ENCODE results near the gene ARHGAP12.
"Not testable (repeated sequence)": the region's sequence is repeated elsewhere in the genome, so short reads cannot be mapped to it uniquely, and the experiment has no call there.

ARHGAP12 gene

GRCh38 chr10:31923389-31923788 lies 5.2 kb downstream of the ARHGAP12 start:
- DNase-seq (ENCODE audit: low spot score): no peak

- no peak for DNase-seq (ENCODE audit: low spot score)
These were observed 7.6 kb downstream of the ARHGAP12 start for GRCh38 chr10:31921031-31921430.

GRCh38 chr10:31920538-31920937 lies 8.1 kb downstream of the ARHGAP12 start:
- DNase-seq (ENCODE audit: low spot score): no peak

- DNase-seq (ENCODE audit: low spot score): no peak
These were observed 9.8 kb downstream of the ARHGAP12 start for GRCh38 chr10:31918671-31919409.

DNA sequence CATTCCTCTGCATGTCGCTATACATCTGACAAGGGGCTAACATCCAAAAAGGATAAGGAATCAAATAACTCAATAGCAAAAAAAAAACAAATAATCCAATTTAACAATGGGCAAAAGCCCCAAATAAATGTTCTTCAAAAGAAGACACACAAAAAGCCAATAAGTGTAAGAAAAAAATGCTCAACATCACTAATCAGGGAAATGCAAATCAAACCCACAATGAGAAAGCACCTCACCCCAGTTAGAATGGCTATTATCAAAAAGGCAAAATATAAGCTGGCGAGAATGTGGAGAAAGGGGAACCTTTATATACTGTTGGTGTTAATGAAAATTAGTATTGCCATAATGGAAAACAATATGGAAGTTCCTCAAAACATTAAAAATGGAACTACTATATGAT lies 14.3 kb downstream of the ARHGAP12 start:
- DNase-seq (ENCODE audit: low spot score): no peak

- DNase-seq (ENCODE audit: low spot score): no peak
These were observed 15.5 kb downstream of the ARHGAP12 start for GRCh38 chr10:31912898-31913850.

GRCh38 chr10:31912289-31912688 lies 16.3 kb downstream of the ARHGAP12 start:
- no peak for DNase-seq (ENCODE audit: low spot score)

DNA sequence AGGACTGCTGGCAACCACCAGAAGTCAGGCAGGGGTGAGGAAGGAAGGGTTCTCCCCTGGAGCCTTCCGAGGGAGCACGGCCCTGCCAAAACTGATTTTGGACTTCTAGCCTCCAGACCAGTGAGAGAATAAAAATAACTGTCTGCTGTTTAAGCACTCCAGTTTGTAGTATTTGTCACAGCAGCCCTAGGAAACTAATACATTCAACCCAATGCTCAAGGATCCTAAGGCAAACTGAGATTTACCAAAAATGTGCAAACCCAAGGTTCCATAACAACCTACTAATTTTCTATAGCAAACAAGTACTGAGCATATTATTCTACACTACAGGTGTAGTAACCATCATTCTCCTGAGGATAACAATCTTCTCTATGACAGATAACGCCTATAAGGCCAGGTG lies 18.6 kb downstream of the ARHGAP12 start:
- no peak for DNase-seq (ENCODE audit: low spot score)

- DNase-seq (ENCODE audit: low spot score): no peak
These were observed 20.5 kb downstream of the ARHGAP12 start for GRCh38 chr10:31908157-31908556.

GRCh38 chr10:31906039-31906438 lies 22.6 kb downstream of the ARHGAP12 start:
- no peak for DNase-seq (ENCODE audit: low spot score)

DNA sequence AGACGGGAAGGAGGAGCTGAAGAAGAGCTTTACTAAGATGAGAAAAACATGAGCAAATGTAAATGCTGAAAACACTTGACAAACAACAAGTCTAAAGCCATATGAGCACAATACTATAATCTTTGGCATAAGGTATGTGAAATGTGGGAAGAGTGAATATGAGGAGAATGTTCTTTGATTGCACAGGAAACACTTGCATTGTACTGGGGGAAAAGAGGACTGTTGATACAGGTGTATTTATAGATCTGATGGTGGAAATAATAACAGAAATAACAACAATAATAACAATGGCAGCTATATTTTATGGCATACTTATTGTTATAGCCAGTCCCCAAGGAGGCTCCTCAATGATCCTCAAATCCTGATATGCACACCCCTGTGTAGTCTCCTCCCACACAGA lies 23.0 kb downstream of the ARHGAP12 start:
- DNase-seq (ENCODE audit: low spot score): no peak

- DNase-seq (ENCODE audit: low spot score): no peak
These were observed 26.0 kb downstream of the ARHGAP12 start for GRCh38 chr10:31902625-31903024.

- DNase-seq (ENCODE audit: low spot score): no peak
These were observed 31.1 kb downstream of the ARHGAP12 start for GRCh38 chr10:31897506-31897905.

DNA sequence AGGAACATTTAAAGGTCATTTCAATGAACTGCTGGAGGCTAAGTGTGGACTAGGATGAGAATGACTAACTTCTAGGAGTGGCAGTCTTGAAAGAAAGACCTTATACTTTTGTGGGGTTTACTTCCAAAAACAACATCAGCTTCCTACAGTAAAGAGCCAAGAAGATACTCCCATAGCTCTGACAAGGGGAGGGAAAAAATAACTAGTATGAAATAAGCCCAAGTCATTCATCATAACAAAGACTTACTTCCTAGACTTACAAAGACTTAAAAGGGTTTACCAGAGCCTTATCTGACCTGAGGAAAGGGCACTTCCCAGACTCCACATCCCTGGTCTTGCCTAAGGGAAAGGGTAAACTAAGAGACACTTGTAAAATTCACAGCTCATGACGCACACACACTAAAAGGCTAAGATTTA lies 31.7 kb downstream of the ARHGAP12 start:
- DNase-seq (ENCODE audit: low spot score): no peak

- not testable (repeated sequence) for DNase-seq (ENCODE audit: low spot score)
These were observed 32.9 kb downstream of the ARHGAP12 start for GRCh38 chr10:31895722-31896121.

- no peak for DNase-seq (ENCODE audit: low spot score)
These were observed 40.2 kb downstream of the ARHGAP12 start for GRCh38 chr10:31888442-31888841.

GRCh38 chr10:31887850-31888249 lies 40.8 kb downstream of the ARHGAP12 start:
- no peak for DNase-seq (ENCODE audit: low spot score)

DNA sequence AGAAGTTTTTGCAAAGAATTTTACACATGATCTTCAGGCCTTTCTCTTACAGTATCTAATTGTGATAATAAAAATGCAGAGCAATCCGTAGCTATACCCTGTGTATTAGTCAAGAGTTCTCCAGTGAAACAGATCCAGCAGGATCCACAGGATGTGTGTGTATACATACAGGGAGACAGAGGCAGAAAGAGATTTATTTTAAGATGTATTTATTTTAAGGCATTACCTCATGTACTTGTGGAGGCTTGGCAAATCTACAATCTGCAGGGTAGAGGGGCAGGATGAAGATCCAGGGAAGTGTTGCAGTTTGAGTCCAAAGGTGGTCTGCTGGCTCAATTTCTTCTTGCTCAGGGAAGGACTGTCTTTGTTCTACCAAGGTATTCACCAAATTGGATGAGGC lies 41.7 kb downstream of the ARHGAP12 start:
- DNase-seq (ENCODE audit: low spot score): no peak

DNA sequence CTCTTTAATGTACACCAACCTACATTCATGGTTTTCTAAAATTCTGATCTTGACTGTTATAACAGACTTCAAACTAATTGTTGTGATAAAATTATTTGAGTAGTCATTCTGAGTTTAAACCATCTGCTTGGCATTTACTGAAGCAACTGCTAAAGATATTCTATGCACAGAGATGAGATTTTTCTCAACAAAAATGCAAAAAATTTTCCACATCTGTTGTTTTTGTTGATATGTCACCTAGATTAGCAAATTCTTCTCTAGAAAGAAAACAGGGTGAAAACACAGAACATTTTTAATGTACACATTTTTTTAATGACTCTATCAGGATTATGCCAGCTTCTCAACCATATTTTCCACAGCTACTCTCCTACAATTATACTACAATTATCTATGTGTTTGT lies 42.7 kb downstream of the ARHGAP12 start:
- no peak for DNase-seq (ENCODE audit: low spot score)

- no peak for DNase-seq (ENCODE audit: low spot score)
These were observed 44.2 kb downstream of the ARHGAP12 start for GRCh38 chr10:31884386-31884785.

GRCh38 chr10:31883397-31883796 lies 45.2 kb downstream of the ARHGAP12 start:
- no peak for DNase-seq (ENCODE audit: low spot score)

- no peak for DNase-seq (ENCODE audit: low spot score)
These were observed 50.1 kb downstream of the ARHGAP12 start for GRCh38 chr10:31878486-31878885.

- no peak for DNase-seq (ENCODE audit: low spot score)
These were observed 51.8 kb downstream of the ARHGAP12 start for GRCh38 chr10:31876652-31877352.

Data from D341Med (cell line).